Amniotic stem cell (primary cell): ENCODE measurements around the gene BLCAP.
"Not testable (repeated sequence)": the region's sequence is repeated elsewhere in the genome, so short reads cannot be mapped to it uniquely, and the experiment has no call there.

Experiments used
- DNase-seq: peaks from one replicate; lab custom pipeline; 2025; lab: John Stamatoyannopoulos, UW

Gene BLCAP, protein sequence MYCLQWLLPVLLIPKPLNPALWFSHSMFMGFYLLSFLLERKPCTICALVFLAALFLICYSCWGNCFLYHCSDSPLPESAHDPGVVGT

DNA sequence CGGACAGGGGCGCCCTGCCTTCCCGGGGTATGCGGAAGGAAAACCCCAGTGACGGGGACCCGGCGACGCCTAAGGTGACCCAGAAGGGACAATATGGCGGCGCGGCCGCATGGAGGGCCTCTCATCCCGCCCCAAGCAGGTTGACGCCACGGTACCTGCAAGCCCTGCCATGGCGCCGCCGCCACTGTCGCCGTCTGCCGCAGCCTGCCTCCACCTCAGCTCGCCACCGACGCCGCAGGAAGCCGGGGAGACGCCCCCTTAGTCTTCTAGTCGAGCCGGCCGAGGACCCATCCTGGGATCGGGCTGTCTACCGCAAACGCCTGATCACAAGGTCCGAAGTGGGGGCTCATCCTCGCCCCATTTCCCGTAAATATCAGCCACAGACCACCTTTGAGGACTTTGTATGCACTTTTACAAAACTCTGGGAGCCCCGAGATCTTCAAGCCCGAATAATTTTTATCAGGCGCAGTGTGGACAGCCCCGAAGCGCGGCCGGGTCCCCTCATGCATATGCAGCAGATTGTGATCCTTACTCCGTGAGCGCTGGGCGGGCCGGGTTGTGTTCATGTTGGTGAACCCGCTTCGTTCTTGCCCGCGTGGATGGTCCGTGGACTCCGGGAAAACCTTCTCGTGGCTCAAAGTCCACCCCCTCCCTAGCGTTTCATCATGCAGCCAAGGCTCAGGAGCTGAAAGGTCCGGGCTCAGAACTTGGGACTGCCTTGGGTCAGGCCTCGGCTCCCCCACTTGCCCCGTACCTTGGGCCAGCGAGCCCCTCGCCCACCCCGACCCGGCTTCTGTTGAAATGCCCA, at the start of gene BLCAP:
Gene BLCAP (minus strand): TSS at position 239 of the 808 bp plus-strand sequence. CDS start 8,702 bp downstream, outside the sequence.
- DNase-seq: peak; percentile 76

DNA sequence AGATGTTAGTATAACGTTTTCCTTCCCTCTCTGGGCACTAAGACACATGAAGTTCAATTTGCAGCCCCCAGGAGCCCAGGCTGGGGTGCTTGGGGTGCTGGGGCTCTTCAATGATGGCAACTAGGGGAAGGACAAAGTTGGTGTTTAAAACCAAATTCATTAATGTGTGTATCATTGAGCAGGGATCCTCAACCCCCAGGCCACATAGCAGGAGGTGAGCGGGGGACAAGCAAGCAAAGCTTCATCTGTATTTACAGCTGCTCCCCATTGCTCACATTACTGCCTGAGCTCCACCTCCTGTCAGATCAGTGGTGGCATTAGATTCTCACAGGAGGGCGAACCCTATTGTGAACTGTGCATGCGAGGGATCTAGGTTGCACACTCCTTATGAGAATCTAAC, 49.8 kb upstream of the BLCAP start:
- DNase-seq: not testable (repeated sequence)

DNA sequence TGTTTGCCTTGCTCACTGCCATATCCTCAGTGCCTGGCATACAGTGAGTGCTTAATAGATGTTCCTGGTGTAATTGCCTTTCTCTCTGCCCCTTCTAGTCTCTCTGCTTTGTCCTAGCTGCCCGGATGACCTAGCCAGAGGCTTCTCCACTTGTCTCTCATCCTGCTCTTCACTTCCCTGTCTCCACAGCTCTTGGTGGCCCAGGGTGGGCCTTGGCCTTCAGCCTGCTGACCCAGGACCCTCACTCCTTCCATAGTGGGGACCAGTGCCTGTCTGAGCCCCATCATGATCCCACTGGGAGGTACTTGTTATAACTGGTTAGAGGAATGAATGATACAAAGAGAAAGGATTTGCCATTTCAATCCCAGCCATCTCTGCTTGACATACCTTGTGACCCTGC, 49.2 kb upstream of the BLCAP start:
- DNase-seq: no peak

DNA sequence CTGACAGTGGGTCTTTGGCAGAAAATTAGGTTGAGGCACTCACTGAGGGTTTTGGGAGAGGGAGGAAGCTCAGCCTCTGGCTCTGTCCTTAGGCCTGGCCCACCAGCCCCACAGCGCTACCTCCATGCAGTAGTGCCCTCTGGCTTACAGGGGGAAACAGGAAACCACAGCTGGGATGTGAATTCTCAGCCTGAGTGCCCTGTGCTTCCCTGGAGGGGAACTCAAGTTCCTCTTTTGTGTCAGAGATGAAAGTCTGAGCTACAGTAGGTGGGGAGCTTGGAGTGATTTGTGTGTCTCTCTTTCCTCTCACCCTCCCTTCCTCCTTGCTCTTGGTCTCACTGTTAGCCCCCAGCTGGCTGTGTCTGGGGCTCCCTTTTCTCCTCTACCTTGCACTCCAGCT, 48.2 kb upstream of the BLCAP start:
- no peak for DNase-seq

DNA sequence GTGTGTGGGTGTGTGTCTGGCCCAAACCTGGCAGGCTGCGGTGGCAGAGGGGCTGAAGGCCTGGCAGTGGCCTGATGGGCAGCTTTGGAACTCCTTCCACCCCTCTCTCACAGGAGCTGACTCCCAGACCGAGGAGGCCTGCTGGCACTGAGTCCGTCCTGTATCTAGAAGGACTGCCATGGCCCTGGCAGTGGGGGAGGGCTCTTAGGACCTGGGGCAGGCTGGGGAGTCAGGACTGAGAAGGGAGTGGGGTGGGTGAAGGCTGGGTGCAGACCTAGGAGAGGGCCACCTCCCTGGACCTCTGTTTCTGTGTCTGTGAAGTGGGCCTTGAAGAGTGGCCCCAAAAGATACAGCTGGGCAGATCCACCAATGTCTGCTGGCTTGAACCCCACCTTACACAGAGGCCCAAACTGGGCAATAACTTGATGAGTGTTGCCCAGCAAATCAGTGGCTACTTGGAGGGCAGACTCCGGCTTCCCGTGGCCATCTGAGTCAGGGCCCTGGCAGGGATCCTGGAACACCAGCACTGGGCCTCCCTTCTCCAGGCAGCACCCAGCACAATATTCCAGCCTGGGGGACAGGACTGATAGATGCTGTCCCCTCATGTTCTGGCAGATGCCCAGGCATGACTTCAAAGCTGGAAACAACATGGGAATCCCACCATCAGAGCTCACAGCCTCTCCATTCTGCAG, 46.7 kb upstream of the BLCAP start:
- no peak for DNase-seq

DNA sequence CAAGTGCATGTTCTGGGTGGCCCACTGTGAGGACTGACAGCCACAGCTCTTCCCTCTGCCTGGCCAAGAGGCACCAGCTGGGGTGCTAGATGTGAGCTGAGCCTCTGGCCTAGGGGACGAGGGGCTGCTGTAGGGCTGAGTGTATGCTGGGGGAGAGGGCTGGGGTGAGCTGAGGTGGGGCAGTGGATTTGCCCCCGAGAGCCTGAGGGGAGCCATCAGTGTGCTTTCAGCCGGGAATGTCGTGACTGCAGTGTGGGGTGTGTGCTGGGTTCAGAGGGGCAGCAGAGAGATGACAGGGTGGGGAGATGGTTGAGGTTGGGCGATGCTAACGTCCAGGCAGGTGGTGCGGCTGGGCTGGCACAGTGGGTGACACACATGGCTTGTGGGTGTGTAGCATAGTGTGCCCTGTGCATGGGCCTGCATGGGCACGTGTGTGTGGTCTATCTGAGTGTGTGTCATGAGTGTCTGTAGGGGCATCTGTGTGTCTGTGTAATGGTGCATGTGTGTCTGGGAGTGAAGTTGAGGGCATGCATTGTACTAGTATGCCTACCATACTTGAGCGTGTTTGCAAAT, 46.0 kb upstream of the BLCAP start:
- DNase-seq: no peak

DNA sequence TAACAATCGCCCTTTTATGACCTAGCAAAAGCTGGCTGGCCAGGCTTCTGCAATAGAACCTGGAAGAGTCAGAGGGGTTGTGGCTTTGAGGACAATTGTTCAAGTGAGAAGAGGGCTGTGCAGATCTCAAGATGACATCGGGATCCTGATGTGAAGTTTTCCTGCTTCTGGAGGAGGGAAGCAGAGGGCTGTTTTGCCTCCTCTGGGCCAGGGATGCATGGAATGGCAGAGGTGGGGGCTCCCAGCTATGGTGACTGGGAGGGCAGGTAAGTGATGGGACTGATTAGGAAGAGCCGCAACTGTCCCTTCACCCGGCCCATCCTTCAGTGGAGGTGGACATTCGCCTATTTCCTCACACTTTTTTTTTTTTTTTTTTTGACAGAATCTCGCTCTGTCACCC, 43.4 kb upstream of the BLCAP start:
- no peak for DNase-seq

DNA sequence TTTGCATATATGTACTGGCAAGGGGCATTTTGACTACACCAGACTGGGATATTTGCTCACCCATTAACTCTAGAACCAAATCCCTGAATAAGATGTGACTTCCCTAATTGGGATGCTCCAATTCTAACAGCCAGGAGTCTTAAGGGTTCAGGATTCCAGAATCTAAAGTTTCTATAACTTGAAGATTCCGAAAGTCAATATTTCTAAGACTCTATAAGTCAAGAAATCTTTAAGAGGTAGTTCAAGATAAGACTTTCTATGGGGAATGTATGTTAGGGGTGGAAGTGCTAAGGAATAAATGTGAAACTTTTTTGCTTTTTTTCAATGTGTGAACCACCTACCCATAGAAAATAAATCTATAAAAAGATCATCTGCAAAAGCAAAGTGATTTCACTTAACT, 42.7 kb upstream of the BLCAP start:
- no peak for DNase-seq

DNA sequence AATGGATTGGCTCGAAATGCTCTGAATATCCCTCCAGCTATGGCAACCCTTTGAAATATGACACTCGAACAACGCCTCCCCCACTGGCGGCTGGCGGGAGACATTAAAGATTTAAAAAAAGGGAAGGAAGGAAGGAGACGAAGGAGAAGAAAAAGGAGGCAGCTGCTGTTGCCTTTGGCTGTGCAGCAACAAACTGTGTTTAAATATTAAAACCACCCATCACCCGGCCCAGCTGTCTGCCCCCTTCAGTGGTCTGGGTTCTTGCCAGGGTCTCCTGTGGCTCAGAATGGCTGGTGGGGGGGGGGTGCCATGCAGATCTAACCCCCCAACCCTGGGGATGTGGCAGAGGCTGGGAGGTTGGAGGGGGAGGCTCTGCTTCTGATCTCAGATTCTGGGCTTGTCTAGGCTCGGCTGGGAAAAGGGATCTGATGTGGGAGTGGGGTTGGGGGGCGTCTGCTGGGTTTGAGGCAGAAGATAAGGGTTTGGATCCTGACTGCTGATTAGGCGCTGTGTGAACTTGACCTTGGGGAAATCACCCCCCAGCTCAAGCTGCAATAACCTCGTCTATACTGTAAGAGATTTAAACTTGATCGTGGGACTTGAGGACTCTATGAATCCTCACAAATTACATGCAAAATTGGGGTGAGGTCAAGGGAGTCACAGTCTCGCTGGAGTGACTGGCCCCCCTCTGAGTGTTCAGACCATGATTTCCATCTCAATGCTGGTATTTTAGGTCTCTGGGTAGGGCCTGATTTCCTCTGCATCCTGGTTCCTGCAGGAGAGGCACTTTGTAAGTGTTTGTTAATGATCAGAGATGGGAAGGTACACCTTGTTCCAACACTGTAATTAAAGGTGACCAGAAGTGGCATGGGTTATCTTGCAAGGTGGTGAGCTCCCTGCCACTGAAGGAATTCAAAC, 40.3 kb upstream of the BLCAP start:
- no peak for DNase-seq

DNA sequence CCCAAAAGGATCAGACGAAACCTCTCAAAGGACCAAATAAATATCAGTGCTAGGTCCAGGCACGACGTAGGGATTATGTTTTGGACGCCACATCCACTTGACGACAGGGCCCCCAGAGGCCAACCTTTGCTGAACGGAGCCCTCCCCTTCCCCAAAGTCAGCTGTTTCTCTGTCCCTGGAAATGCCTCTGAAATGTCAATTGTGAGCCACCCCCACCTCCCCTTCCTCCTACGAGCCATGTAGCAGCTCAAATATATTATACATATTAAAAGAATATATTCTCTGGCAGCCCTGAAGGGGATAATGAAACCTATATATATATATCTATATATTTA, 39.6 kb upstream of the BLCAP start:
- no peak for DNase-seq

DNA sequence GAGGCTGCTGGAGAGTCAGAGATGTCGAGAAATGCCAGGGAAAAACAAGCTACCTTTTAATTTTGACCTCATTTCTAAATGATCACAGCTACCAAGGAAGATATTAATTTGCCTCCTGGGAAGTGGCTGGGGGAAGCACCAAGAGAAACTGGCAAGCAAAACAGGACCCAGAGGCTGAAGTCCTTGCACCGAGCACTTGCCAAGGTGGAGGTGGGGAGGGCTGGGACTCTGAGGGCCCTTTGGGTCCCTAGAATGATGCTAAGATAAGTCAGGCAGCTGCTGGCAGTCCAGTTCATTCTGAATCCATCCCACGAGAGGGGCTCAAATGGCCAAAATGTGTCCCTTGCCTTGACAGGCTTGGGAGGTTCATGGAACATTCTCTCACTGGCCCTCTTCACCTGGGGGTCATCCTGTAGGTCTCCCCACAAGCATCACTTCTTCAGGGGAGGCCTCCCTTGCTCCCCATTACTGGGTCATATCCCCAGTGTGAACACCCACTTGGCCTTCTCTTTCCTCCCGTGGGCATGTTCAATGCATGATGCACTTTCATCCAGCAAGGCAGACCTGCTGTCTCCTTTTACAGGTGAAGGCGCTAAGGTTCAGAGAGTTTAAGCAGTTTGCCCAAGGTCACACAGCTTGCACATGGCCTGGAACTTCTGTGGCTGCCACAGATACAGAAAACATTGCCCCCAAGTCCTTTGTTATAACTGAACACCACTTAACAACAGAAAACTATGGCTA, 39.1 kb upstream of the BLCAP start:
- no peak for DNase-seq

DNA sequence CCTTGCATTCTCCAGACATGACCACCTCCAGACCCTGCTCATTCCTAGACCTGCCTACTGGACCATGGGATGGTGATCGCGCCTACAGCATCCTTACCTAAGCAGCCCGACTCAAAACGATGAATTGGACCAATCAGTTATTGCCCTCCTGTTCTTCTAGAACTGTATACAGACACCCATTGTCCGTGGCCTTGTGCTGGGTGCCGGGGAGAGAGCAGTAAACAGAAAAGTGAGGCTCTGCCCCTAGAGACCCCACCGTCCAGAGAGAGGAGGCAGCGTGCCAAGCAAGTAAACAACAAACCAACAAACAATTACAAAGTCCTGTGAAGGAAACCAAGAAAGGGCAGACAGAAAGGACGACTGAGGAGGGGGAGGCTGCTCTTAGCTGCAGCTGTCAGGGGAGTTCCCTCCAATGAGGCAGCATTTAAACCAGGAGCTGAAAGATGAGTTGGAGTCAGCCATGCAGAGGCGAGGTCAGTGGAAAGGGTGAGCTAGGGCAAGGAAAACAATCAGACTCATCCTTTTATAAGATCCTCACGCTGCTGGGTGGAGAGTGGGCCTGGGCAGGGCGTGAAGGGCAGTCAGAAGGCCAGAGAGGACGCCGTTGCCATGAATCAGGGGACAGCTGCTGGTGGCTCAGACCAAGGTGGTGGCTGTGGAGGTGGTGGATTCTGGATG, 37.6 kb upstream of the BLCAP start:
- DNase-seq: no peak

DNA sequence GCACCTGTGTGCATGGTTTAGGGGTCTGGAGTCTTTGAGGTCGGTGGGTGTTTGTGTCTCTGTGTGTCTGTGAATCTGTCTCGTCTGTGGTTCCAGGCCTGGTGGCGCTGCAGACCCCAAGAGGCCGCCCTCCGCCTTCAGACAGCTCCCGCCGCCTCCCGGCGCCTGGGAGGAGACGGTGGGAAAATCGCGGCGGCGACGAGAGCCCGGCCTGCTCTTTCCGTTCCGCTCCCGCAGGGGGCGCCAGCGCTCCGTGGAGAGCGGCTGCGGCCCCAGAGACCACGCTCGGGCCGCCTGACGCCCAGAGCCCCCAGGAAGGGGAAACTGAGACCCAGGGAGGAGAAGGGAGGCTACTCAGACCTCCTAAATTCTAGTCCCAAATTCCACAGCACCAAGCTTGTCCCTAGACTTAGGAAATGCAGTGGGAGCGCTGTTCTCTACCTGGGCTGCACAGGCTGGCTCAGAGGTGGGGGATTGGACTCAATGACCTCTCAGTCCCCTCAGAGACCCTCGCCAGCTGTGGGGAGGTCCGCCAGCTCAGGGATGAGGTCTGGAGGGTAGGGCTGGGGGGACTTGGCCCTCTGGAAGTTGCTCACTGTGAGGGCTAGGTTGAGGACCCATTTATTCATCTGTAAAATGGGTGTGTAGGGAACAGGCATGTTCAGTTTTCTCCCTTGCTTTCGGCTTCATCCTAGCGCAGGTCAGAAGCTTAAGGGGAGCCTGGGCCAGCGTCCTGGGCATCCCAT, 36.9 kb upstream of the BLCAP start:
- DNase-seq: no peak

DNA sequence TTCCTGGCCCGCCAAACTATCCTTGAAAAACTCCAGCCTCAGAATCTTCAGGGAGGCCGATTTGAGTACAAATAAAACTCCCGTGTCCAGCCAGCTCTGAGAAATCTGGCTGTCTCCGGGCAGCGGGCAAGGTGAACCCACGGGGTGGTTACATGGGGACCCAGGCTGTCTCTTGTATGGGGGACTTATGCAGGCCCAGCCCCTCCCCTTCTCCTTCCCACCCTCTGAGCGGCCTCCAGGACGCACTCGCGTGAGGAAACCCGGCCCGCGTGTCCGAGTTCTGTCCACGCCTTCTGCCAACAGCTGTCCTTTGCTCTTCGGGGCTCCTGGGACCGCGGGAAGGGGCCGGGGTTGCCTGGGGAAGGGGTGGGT, 36.3 kb upstream of the BLCAP start:
- DNase-seq: no peak

DNA sequence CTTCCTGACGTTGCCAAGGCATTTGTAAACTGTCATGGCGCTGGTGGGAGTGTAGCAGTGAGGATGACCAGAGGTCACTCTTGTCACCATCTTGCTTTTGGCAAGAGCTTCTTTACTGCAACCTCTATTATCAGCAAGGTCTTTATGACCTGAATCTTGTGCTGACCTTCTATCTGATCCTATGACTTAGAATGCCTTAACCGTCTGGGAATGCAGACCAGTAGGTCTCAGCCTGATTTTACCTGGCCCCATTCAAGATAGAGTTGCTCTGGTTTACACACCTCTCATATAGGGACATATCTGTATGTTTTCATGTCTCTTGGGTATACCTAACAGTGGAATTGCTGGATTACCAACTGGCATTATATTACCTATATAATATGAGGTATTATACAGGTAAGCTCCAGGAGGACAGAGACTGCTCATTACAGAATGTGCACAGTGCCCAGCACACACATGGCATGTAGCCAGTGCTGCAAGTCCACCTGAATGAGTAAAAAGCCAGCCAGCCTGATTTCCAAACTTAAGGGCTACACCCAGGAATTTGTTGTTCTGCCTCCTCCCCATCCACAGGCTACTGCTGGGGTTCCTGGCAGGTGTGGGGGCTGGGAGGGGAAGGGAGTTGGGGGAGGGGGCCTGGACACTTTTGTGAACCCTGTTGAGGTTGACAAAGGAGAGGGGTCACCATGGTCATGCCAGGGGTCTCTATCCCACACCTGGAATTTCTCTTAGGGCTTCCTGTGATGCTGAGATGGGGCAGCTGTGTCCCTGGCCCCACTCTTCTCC, 35.2 kb upstream of the BLCAP start:
- no peak for DNase-seq

DNA sequence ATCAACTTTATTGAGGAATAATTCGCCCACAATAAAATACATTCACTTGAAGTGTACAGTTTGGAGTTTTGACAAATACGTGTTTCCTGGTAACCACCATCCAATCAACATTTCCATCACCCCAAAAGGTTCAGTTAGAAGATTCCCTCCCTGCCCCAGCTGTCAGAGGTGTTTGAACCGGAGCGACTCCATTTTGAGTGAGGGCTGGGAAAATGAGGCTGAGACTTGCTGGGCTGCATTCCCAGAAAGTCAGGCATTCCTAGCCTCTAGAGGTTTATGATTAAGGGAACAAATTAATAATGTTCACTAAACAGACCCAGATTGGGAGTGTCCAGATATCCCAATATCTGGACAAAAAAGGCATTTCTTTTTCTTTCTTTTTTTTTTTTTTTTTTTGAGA, 33.0 kb upstream of the BLCAP start:
- no peak for DNase-seq

DNA sequence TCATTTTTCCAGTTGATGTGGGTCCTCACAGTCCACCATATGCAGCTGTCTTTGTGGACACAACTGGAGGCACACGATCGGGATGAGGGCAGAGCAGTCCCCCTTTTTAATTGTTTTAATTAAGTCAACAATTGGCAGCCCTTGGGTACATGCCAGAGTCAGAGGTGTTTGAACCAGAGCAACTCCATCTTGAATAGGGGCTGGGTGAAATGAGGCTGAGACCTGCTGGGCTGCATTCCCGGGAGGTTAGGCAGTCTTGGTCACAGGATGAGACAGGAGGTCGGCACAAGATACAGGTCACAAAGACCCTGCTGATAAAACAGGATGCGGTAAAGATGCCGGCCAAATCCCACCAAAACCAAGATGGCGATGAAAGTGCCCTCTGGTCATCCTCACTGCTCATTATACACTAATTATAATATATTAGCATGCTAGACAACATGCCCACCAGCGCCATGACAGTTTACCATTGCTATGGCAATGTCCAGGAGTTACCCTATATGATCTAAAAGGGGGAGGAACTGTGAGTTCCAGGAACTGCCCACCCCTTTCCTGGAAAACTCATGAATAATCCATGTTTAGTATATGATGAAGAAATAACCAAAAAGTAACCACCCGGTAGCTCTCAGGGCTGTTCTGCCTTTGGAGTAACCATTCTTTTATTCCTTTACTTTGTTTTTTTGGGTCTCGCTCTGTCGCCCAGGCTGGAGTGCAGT, 31.8 kb upstream of the BLCAP start:
- DNase-seq: no peak

DNA sequence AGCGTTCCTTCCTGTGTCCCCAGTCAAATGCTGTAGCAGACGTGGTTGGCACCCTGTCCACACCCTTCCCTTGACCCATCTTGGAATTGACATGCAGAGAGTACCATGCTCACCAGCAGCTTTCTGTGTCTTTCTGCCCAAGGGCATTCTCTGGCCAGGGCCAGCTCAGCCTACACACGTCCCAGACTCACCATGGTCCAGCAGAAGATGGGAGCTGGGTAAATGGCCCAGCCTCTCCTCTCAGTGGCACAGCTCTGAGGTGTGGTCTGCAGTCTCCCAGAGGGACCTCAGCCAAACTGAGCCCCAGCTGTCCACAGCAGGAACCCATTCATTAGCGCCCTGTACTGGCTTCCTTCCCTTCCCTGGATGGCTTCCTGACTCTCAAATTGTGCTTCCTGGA, 31.1 kb upstream of the BLCAP start:
- DNase-seq: no peak

DNA sequence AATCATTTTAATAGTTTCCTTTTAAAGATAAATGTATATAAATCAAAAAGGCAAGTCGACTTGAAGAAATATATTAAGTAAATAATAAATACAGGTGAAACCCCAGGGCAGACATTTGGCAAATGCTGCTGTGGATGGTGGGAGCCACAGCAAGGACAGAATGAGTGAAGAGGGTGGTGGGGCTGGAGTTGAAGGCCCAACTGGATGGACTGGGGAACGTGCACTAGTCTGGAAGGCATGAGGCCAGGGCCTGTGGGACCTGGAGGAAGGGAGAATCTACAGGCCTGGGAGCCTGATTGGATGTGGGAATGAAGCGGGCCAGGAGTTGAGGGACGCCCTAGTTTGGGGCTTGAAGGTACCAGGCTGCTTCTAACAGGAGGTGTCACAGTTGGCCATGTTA, 30.6 kb upstream of the BLCAP start:
- DNase-seq: no peak
